ENCODE data around the gene ARHGAP23. TPM values are rescaled to one million over a fixed set of nuclear protein-coding genes. Genes with fewer than 3 reads are reported as not detected.

The ARHGAP23 gene
- total and polyA plus RNA-seq, 2 donors (not counting 1 experiment from before 2014, with no cell fraction given): 28.1 to 41.1 TPM

DNA sequence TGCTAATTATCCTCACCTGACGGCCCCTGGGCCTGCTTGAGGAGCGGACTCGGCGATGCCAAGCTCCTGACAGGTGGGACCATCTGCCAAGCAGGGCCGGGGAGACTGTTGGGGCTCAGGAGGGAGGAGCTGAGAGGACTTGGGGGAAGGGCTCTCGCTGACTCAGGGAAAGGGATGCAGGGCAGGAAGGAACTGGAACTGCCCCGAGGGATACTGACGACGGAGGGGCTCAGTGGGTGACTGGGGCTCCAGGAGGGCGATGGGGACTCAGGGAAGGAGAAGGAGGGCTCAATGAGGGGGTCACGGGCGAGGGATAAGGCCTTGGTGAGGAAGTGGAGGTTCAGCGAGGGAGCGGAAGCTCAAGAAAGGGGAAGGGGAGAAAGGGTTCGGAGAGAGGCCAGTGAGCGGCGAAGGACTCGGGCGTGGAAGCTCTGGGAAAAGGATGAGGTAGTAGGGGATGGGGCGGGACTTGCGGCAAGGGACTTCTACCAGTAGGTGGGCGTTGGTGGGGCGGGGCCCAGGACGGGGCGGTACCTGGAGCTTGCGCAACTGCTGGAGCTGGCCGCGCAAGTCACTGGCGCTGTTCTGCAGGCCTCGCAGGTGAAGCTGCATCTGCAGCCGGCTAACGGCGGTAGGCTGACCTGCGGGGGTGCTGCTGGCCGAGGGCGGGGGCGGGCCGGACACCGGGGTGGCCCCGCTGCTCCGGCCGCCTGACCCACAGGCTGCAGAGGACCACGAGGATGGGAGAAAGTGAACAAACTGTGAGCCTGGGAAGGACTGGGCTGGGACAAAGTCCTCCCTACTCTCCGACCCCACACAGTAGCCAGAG, 131.0 kb downstream of the ARHGAP23 start:
- H3K27me3 ChIP-seq (ENCODE audit: control insufficient read depth, insufficient read depth, low read length): peaks cover 63% of the 10 kb centered on the region
- no peak overlapping the region for H2AFZ ChIP-seq (ENCODE audit: low read length)
- DNase-seq (ENCODE audit: low read depth in 2 of 2): peak; percentile 27 to 33
- no peak overlapping the region for H3K4me2 ChIP-seq (ENCODE audit: extremely low read depth, insufficient read depth, low read length)
- H3K9ac ChIP-seq (ENCODE audit: insufficient read depth, low read length): no peak overlapping the region
- H3K4me1 ChIP-seq (ENCODE audit: control insufficient read depth, extremely low read depth, insufficient read depth, low read length): peaks cover 7% of the 10 kb centered on the region
- H4K20me1 ChIP-seq (ENCODE audit: control insufficient read depth, extremely low read depth, insufficient read depth, low read length): no peaks in the 10 kb centered on the region
- H3K79me2 ChIP-seq (ENCODE audit: control insufficient read depth, insufficient read depth, low read length): no peaks in the 10 kb centered on the region
- no peak overlapping the region for H3K27ac ChIP-seq (ENCODE audit: insufficient read depth, low read length)
- no peaks in the 10 kb centered on the region for H3K36me3 ChIP-seq (ENCODE audit: control insufficient read depth, insufficient read depth, low read length)
- TF ChIP-seq EZH2 (IDR thresholded peaks at IDR 0.05; ENCODE audit: low read length, missing control alignments) (peak; percentile 17), CTCF (conservative IDR thresholded peaks at IDR 0.05 in 1 of 2, IDR thresholded peaks at IDR 0.05 in 1 of 2; ENCODE audit: low read depth in 1 of 2, low read length in 2 of 2) (no peak)
- no peaks in the 10 kb centered on the region for H3K9me3 ChIP-seq (ENCODE audit: control insufficient read depth, insufficient read depth, low read depth, low read length)
- no peak overlapping the region for H3K4me3 ChIP-seq (replicated peaks in 1 of 4; ENCODE audit: control extremely low read depth in 1 of 4, insufficient read depth in 1 of 4, low read depth in 3 of 4, low read length in 4 of 4)

DNA sequence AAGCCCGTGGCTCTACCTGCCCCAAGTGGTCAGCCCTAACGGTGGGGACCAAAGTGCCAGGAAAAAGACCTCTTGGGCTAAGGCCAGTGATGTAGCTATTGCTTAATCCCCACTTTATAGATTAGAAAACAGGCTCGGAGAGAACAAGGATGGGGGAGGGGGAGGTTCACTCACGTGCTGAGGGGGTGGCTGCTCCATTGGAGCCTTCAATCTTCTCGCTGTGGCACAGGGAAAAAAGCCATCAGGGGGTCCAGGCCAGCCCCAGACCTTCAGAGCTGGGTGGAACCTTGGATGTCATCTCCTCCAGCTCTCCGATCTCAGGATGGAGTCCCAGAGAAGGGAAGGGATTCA, 131.6 kb downstream of the ARHGAP23 start:
- H4K20me1 ChIP-seq (ENCODE audit: control insufficient read depth, extremely low read depth, insufficient read depth, low read length): no peaks in the 10 kb centered on the region
- H3K9me3 ChIP-seq (ENCODE audit: control insufficient read depth, insufficient read depth, low read depth, low read length): no peaks in the 10 kb centered on the region
- H3K27ac ChIP-seq (ENCODE audit: insufficient read depth, low read length): no peak overlapping the region
- DNase-seq (ENCODE audit: low read depth in 2 of 2): no peak
- H3K4me1 ChIP-seq (ENCODE audit: control insufficient read depth, extremely low read depth, insufficient read depth, low read length): peaks cover 7% of the 10 kb centered on the region
- H2AFZ ChIP-seq (ENCODE audit: low read length): no peak overlapping the region
- no peak overlapping the region for H3K4me2 ChIP-seq (ENCODE audit: extremely low read depth, insufficient read depth, low read length)
- H3K9ac ChIP-seq (ENCODE audit: insufficient read depth, low read length): no peak overlapping the region
- no peak overlapping the region for H3K4me3 ChIP-seq (replicated peaks in 1 of 4; ENCODE audit: control extremely low read depth in 1 of 4, insufficient read depth in 1 of 4, low read depth in 3 of 4, low read length in 4 of 4)
- no peaks in the 10 kb centered on the region for H3K79me2 ChIP-seq (ENCODE audit: control insufficient read depth, insufficient read depth, low read length)
- TF ChIP-seq CTCF (conservative IDR thresholded peaks at IDR 0.05 in 1 of 2, IDR thresholded peaks at IDR 0.05 in 1 of 2; ENCODE audit: low read depth in 1 of 2, low read length in 2 of 2) (no peak), EZH2 (IDR thresholded peaks at IDR 0.05; ENCODE audit: low read length, missing control alignments) (no peak)
- H3K27me3 ChIP-seq (ENCODE audit: control insufficient read depth, insufficient read depth, low read length): peaks cover 65% of the 10 kb centered on the region
- no peaks in the 10 kb centered on the region for H3K36me3 ChIP-seq (ENCODE audit: control insufficient read depth, insufficient read depth, low read length)

DNA sequence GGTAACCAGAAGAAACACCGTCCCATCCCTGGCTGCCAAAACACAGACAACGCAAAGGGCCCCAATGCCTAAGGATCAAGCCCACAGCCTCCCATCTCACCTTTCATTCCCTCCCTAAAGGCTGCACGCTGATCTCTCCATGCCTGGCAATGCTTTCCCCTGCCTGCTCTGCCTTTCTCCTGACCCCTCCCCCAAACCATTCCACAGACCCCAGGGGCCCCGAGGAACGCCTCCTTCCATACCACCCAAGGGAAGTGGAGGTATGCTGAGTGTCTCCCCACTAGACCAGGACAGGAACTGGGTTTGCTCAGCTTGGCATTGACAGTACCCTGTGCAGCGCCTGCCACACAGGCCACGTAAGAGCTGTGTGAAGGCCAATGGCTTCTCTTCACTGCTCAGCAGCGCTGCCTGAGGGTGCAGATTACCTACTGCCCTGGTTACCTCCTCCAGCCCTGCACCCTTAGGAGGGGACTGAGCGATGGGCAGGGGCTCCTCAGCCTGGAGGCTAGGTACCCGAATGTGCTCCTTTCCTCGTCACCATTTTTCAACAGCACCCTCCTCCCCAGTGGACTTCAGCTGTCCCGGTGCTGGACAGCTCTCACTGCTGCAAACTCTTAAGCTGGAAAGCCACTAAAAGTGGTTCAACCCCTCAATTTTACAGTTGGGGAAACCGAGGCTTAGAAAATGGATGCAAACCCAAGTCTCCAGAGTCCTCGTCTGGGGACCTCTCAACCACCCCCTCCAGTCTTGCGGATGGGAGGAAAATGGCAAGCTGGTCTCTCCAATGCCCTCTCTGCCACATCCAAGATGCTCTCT, 132.4 kb downstream of the ARHGAP23 start:
- no peaks in the 10 kb centered on the region for H4K20me1 ChIP-seq (ENCODE audit: control insufficient read depth, extremely low read depth, insufficient read depth, low read length)
- H2AFZ ChIP-seq (ENCODE audit: low read length): no peak overlapping the region
- no peak overlapping the region for H3K4me3 ChIP-seq (replicated peaks in 1 of 4; ENCODE audit: control extremely low read depth in 1 of 4, insufficient read depth in 1 of 4, low read depth in 3 of 4, low read length in 4 of 4)
- peaks cover 7% of the 10 kb centered on the region for H3K4me1 ChIP-seq (ENCODE audit: control insufficient read depth, extremely low read depth, insufficient read depth, low read length)
- H3K4me2 ChIP-seq (ENCODE audit: extremely low read depth, insufficient read depth, low read length): no peak overlapping the region
- no peaks in the 10 kb centered on the region for H3K36me3 ChIP-seq (ENCODE audit: control insufficient read depth, insufficient read depth, low read length)
- H3K27me3 ChIP-seq (ENCODE audit: control insufficient read depth, insufficient read depth, low read length): peaks cover 65% of the 10 kb centered on the region
- H3K9me3 ChIP-seq (ENCODE audit: control insufficient read depth, insufficient read depth, low read depth, low read length): no peaks in the 10 kb centered on the region
- DNase-seq (ENCODE audit: low read depth in 2 of 2): peak; percentile 25 to 52
- TF ChIP-seq EZH2 (IDR thresholded peaks at IDR 0.05; ENCODE audit: low read length, missing control alignments) (peak; percentile 97), CTCF (conservative IDR thresholded peaks at IDR 0.05 in 1 of 2, IDR thresholded peaks at IDR 0.05 in 1 of 2; ENCODE audit: low read depth in 1 of 2, low read length in 2 of 2) (no peak)
- no peak overlapping the region for H3K9ac ChIP-seq (ENCODE audit: insufficient read depth, low read length)
- H3K79me2 ChIP-seq (ENCODE audit: control insufficient read depth, insufficient read depth, low read length): no peaks in the 10 kb centered on the region
- no peak overlapping the region for H3K27ac ChIP-seq (ENCODE audit: insufficient read depth, low read length)
